MCF 10A (cell line): ENCODE results near the gene KIFC3. TPM values are rescaled to one million over a fixed set of nuclear protein-coding genes. Genes with fewer than 3 reads are reported as not detected.

Source experiments
- BruUV-seq: library from RNA; stranded (reverse); fragments of 400-500 nt; replicated peaks from 2 replicates; lab custom pipeline; 2021; lab: Mats Ljungman, UMichigan
- CTCF ChIA-PET: fragments of 300-600 bp; sonication (Branson Sonifier 250); formaldehyde crosslinking; extraction: SDS; loops from one replicate; lab custom pipeline; 2021; ENCODE audit warnings: antibody characterized with exemption, inconsistent platforms; lab: Yijun Ruan, JAX
- POLR2A ChIA-PET: fragments of 300-600, 350-650 bp; sonication (Branson Sonifier 250); formaldehyde crosslinking; extraction: SDS; loops from one replicate; lab custom pipeline; 2020; ENCODE audit warnings: antibody characterized with exemption, inconsistent platforms; lab: Yijun Ruan, JAX
- DNase-seq: peaks from one replicate; pipeline ENCODE4 v3.0.0-alpha.2; 2018; ENCODE audit not compliant: unreplicated experiment
- H3K27ac Mint-ChIP-seq: one replicate; pipeline ENCODE4 v1.8.0; 2022; ENCODE audit warnings: mild to moderate bottlenecking, low read depth, mixed read lengths; ENCODE audit not compliant: unreplicated experiment
- H3K27me3 Mint-ChIP-seq: one replicate; pipeline ENCODE4 v1.8.0; 2022; ENCODE audit warnings: mixed read lengths; ENCODE audit not compliant: insufficient read depth, unreplicated experiment
- H3K36me3 Mint-ChIP-seq: one replicate; pipeline ENCODE4 v1.8.0; 2022; ENCODE audit warnings: mild to moderate bottlenecking, moderate library complexity, mixed read lengths; ENCODE audit not compliant: insufficient read depth, unreplicated experiment
- H3K4me1 Mint-ChIP-seq: one replicate; pipeline ENCODE4 v1.8.0; 2022; ENCODE audit warnings: mixed read lengths; ENCODE audit not compliant: insufficient read depth, unreplicated experiment
- H3K4me3 Mint-ChIP-seq: one replicate; pipeline ENCODE4 v1.8.0; 2022; ENCODE audit warnings: mild to moderate bottlenecking, moderate library complexity, mixed read lengths; ENCODE audit not compliant: unreplicated experiment
- H3K9me3 Mint-ChIP-seq: one replicate; pipeline ENCODE4 v1.8.0; 2022; ENCODE audit warnings: mixed read lengths; ENCODE audit not compliant: unreplicated experiment
- CTCF ChIP-seq: fragments of 200-600 bp; IDR thresholded peaks from one replicate; pipeline ENCODE4 v1.8.0; 2022; ENCODE audit warnings: antibody characterized with exemption, mild to moderate bottlenecking; ENCODE audit not compliant: unreplicated experiment
- intact Hi-C: fragments of 100-400 bp; cut with micrococcal nuclease; formaldehyde crosslinking; loops from 2 replicates; pipeline ENCODE4 v1.14.1; 2022
- total RNA-seq: library from RNA; stranded (reverse); gene quantifications from 2 replicates; pipeline ENCODE4 v1.2.3, GENCODE V29; 2022

KIFC3 gene
- total RNA-seq, 1 experiment from 2014 or later = 120 TPM

- no peaks in the 10 kb centered on the region for H3K27me3 Mint-ChIP-seq
- no peak for DNase-seq
- CTCF ChIA-PET = interaction anchor here (0.6 to 7.7 kb wide), 5 partner anchors 9 to 213 kb away, joined by 3 to 176 read pairs (median 5); no protein-coding TSS in a partner anchor
- no peak overlapping the region for H3K4me3 Mint-ChIP-seq
- no peaks in the 10 kb centered on the region for H3K9me3 Mint-ChIP-seq
- intact Hi-C loops = no loop called here
- BruUV-seq = no TSS peak
- peaks cover 27% of the 10 kb centered on the region for H3K36me3 Mint-ChIP-seq
- H3K27ac Mint-ChIP-seq = no peak overlapping the region
- H3K4me1 Mint-ChIP-seq = peaks cover 5% of the 10 kb centered on the region
- no peak for TF ChIP-seq CTCF
- POLR2A ChIA-PET = no interaction called here
Measured at GRCh38 chr16:57791195-57791892, 10.9 kb downstream of the KIFC3 start.

GRCh38 chr16:57788951-57789350 is 13.3 kb downstream of the KIFC3 start:
- Mint-ChIP-seq H3K9me3 (no peaks in the 10 kb centered on the region), H3K4me3 (no peak overlapping the region), H3K4me1 (no peaks in the 10 kb centered on the region), H3K27me3 (no peaks in the 10 kb centered on the region), H3K27ac (no peak overlapping the region), H3K36me3 (peaks cover 22% of the 10 kb centered on the region)
- no TSS peak for BruUV-seq
- POLR2A ChIA-PET = interaction anchor here (0.7 kb wide), 1 partner anchor 28 kb away, joined by 3 read pairs; no protein-coding TSS in a partner anchor
- DNase-seq = no peak
- intact Hi-C loops = no loop called here
- CTCF ChIA-PET = no interaction called here
- TF ChIP-seq CTCF = no peak

- no TSS peak for BruUV-seq
- ChIA-PET POLR2A (interaction anchor here (0.7 kb wide), 1 partner anchor 72 kb away, joined by 3 read pairs; no protein-coding TSS in a partner anchor), CTCF (no interaction called here)
- intact Hi-C loops = no loop called here
- no peaks in the 10 kb centered on the region for H3K4me1 Mint-ChIP-seq
- TF ChIP-seq CTCF = no peak
- no peak overlapping the region for H3K4me3 Mint-ChIP-seq
- peaks cover 21% of the 10 kb centered on the region for H3K36me3 Mint-ChIP-seq
- no peaks in the 10 kb centered on the region for H3K9me3 Mint-ChIP-seq
- DNase-seq = no peak
- no peaks in the 10 kb centered on the region for H3K27me3 Mint-ChIP-seq
- no peak overlapping the region for H3K27ac Mint-ChIP-seq
Measured at GRCh38 chr16:57788252-57788841, 13.9 kb downstream of the KIFC3 start.

GRCh38 chr16:57787519-57787905 is 14.8 kb downstream of the KIFC3 start:
- ChIA-PET CTCF (interaction anchor here (1.2 kb wide), 1 partner anchor 76 kb away, joined by 3 read pairs; no protein-coding TSS in a partner anchor), POLR2A (no interaction called here)
- H3K27ac Mint-ChIP-seq = no peak overlapping the region
- no peaks in the 10 kb centered on the region for H3K27me3 Mint-ChIP-seq
- no TSS peak for BruUV-seq
- H3K9me3 Mint-ChIP-seq = no peaks in the 10 kb centered on the region
- no peak for DNase-seq
- TF ChIP-seq CTCF = no peak
- no peak overlapping the region for H3K4me3 Mint-ChIP-seq
- H3K36me3 Mint-ChIP-seq = peaks cover 27% of the 10 kb centered on the region
- intact Hi-C loops = no loop called here
- H3K4me1 Mint-ChIP-seq = peaks cover 6% of the 10 kb centered on the region
